Osteoblast (primary cell): Measurements from ENCODE around the gene PSMD6. TPM values are rescaled to one million over a fixed set of nuclear protein-coding genes. Genes with fewer than 3 reads are reported as not detected.
A peak's percentile ranks its signal among the peaks of the same experiment; 100 is the strongest.

Source experiments
- DNase-seq: peaks from one replicate; pipeline ENCODE4 v3.0.0; 2011; ENCODE audit warnings: low spot score, mixed read lengths; ENCODE audit not compliant: insufficient read length; ENCODE audit errors: missing footprints
- H2AFZ ChIP-seq: 2 replicates; pipeline ENCODE4 v1.6.0; 2011; ENCODE audit warnings: mild to moderate bottlenecking, low read length
- H3K27ac ChIP-seq: 2 replicates; pipeline ENCODE4 v1.5.1; 2011; ENCODE audit warnings: mild to moderate bottlenecking, low read depth, low read length, moderate library complexity
- H3K27me3 ChIP-seq: 2 replicates; pipeline ENCODE4 v1.6.0; 2012; ENCODE audit warnings: mild to moderate bottlenecking, control low read depth, inconsistent platforms, low read length, moderate library complexity; ENCODE audit not compliant: insufficient read depth
- H3K36me3 ChIP-seq: 2 replicates; pipeline ENCODE4 v1.5.1; 2011; ENCODE audit warnings: mild to moderate bottlenecking, low read length, control low read depth, moderate library complexity; ENCODE audit not compliant: insufficient read depth
- H3K4me1 ChIP-seq: 2 replicates; pipeline ENCODE4 v1.5.1; 2011; ENCODE audit warnings: mild to moderate bottlenecking, low read length, control low read depth, moderate library complexity; ENCODE audit not compliant: insufficient read depth
- H3K4me2 ChIP-seq: 2 replicates; pipeline ENCODE4 v1.6.0; 2011; ENCODE audit warnings: mild to moderate bottlenecking, low read length; ENCODE audit not compliant: insufficient read depth
- H3K4me3 ChIP-seq: fragments of 200-600 bp; sonication (generic); 3 replicates; pipeline ENCODE4 v1.5.1; 2012; ENCODE audit warnings: mild to moderate bottlenecking, low read length, inconsistent platforms; ENCODE audit not compliant: insufficient read depth
- H3K79me2 ChIP-seq: 2 replicates; pipeline ENCODE4 v1.6.0; 2012; ENCODE audit warnings: mild to moderate bottlenecking, low read length, control low read depth, inconsistent platforms; ENCODE audit not compliant: insufficient read depth
- H3K9me3 ChIP-seq: 2 replicates; pipeline ENCODE4 v1.5.1; 2011; ENCODE audit warnings: low read depth, low read length, control low read depth
- H4K20me1 ChIP-seq: 2 replicates; pipeline ENCODE4 v1.6.0; 2012; ENCODE audit warnings: mild to moderate bottlenecking, low read length, control low read depth; ENCODE audit not compliant: insufficient read depth
- total RNA-seq: library from RNA; depleted of rRNA; stranded (reverse); fragments of >200 nt; gene quantifications from 2 replicates; pipeline ENCODE4 v1.2.3, GENCODE V29; 2012
- TF ChIP-seq, protein P1 (sequence below): IDR thresholded peaks from 2 replicates; pipeline ENCODE4 v1.5.1; 2011; ENCODE audit warnings: mild to moderate bottlenecking, low read depth, low read length, moderate library complexity; ENCODE audit errors: extremely low read depth

The PSMD6 gene
- total RNA-seq, 1 donor = 76.7 TPM

DNA sequence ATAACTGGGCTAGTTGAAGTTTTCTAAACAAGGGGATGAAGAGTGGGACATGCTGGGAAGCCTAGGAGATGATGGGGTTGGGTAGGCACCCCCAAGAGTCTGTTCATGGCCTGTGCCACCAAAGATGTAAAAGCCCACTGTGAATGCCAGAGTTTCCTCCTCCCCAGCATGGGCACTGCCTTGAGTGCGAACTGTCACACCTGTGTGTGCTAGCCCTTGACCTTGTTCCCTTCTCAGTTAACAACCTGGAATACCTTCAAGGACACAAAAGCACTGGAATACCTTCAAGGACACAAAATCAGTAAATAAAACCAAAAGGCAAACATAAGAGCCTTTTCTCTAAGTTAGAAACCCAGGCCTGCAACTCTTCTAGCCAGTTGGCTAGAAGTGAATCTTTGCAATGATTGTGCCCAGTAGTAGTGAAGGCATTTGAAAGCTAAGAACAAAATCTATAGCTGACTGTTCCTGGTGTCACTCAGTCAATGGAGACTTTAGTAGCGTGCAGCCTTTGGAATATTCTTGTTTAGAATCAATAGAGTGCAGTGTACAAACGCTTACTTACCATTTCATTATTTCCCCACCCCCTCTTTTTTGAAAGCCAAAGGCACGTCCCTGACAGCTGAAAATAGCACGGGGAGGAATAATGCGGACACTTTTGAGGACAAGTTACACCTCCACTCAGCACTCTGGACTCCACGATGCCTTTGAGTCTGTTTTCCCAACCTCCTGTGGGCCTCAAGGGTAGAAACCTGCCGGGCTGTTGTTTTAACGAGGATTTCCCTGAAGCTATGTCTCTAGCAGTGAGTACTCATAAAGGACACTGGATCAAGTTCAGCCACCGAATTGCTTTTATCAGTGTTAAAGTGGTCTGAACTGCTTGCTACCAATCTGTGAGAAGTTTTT is 24.2 kb downstream of the PSMD6 start:
- TF ChIP-seq, protein P1, sequence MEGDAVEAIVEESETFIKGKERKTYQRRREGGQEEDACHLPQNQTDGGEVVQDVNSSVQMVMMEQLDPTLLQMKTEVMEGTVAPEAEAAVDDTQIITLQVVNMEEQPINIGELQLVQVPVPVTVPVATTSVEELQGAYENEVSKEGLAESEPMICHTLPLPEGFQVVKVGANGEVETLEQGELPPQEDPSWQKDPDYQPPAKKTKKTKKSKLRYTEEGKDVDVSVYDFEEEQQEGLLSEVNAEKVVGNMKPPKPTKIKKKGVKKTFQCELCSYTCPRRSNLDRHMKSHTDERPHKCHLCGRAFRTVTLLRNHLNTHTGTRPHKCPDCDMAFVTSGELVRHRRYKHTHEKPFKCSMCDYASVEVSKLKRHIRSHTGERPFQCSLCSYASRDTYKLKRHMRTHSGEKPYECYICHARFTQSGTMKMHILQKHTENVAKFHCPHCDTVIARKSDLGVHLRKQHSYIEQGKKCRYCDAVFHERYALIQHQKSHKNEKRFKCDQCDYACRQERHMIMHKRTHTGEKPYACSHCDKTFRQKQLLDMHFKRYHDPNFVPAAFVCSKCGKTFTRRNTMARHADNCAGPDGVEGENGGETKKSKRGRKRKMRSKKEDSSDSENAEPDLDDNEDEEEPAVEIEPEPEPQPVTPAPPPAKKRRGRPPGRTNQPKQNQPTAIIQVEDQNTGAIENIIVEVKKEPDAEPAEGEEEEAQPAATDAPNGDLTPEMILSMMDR = no peak

DNA sequence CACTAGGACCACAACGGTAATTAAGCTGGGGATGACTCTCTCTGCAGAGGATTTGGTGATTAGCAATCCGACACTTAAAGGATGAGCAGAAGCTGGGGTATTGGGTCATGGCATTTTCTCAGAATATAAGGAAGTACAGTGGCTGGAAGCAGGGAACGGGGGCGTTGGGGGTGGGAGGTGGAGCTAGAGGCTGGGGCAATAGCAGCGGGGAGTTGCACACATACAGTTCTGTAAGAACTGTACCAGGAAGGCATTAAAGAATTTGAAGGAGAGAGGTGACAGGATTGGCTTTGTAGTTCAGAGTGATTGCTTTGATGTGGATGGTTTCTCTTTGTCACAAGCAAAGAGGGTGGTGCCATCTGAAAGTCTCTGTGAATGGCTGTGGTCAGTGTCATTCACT is 28.2 kb downstream of the PSMD6 start:
- Histone ChIP-seq H4K20me1 (peaks cover 2% of the 10 kb centered on the region), H3K36me3 (peaks cover 85% of the 10 kb centered on the region), H3K4me3 (no peak overlapping the region), H3K27ac (no peak overlapping the region), H3K9me3 (no peaks in the 10 kb centered on the region), H2AFZ (no peak overlapping the region), H3K79me2 (peaks cover 4% of the 10 kb centered on the region), H3K27me3 (no peaks in the 10 kb centered on the region), H3K4me2 (no peak overlapping the region), H3K4me1 (no peaks in the 10 kb centered on the region)
- DNase-seq = no peak
- TF ChIP-seq, protein P1 = no peak

More for the DNA sequence above, 24.2 kb downstream of the PSMD6 start:
- H3K4me3 ChIP-seq = no peak overlapping the region
- H3K4me1 ChIP-seq = no peaks in the 10 kb centered on the region
- H2AFZ ChIP-seq = no peak overlapping the region
- H3K79me2 ChIP-seq = peaks cover 6% of the 10 kb centered on the region
- no peak for DNase-seq
- no peaks in the 10 kb centered on the region for H3K9me3 ChIP-seq
- H4K20me1 ChIP-seq = no peaks in the 10 kb centered on the region
- H3K27me3 ChIP-seq = no peaks in the 10 kb centered on the region
- H3K27ac ChIP-seq = no peak overlapping the region
- peaks cover 70% of the 10 kb centered on the region for H3K36me3 ChIP-seq
- H3K4me2 ChIP-seq = no peak overlapping the region

DNA sequence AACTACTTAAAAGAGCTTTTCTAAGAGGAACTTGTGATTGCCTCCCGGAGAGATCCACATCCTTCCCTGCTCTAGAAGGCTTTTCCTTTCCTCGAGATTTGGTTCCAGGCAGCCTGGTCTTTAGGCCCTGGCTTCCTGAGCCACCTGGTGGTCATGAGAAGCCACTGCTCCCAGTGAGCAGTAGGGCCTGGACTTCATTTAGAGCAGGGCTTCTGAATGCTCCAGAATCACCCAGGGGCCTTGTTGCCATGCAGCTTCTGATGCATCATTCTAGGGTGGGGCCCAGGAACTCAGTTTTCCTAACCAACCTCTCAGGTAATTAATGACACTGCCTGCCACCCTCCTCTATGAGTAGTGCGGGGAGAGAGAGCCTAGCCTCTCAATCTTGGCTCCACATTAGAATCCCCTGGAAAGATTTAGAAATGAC is 29.6 kb downstream of the PSMD6 start:
- TF ChIP-seq, protein P1 = peak; percentile 99
- H4K20me1 ChIP-seq = peaks cover 2% of the 10 kb centered on the region
- H3K79me2 ChIP-seq = peaks cover 2% of the 10 kb centered on the region
- H3K4me3 ChIP-seq = no peak overlapping the region
- H3K9me3 ChIP-seq = no peaks in the 10 kb centered on the region
- no peaks in the 10 kb centered on the region for H3K27me3 ChIP-seq
- H2AFZ ChIP-seq = no peak overlapping the region
- H3K4me2 ChIP-seq = no peak overlapping the region
- H3K27ac ChIP-seq = no peak overlapping the region
- DNase-seq = peak; percentile 91
- no peaks in the 10 kb centered on the region for H3K4me1 ChIP-seq
- peaks cover 84% of the 10 kb centered on the region for H3K36me3 ChIP-seq

DNA sequence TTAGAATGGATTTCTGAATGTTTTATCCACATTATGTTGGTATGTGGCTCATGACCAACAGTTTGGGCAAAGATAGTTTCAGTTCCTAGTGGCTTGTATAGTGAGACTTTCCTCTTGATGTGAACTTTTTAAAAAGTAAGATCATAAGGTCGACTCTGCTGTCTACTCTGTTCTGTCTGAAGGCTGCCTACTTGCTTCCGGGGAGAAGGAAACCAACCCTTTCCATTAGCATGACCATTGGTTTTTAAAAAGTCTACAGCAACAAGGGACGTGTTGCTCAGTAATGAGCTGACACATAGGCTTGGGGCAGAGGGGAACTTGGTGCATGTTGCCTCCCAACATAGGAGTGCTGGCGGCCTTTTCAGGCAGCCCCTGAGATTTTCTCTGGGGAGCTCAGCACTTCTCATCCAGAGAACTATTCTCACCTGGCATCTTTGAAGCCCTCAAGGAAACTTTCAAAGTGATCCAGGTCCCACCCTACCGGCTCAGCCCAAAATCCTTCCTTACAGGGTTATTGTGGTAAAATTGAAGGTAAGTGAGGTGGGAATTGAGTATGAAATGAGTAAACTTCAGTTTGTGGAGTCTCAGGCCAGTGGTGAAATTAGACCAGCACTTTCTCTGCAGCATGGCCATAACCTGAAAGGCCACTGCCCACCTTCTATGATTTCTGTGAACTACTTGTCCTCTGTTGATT is 30.6 kb downstream of the PSMD6 start:
- Histone ChIP-seq H3K4me1 (no peaks in the 10 kb centered on the region), H2AFZ (no peak overlapping the region), H3K4me3 (no peak overlapping the region), H3K27me3 (no peaks in the 10 kb centered on the region), H3K79me2 (no peaks in the 10 kb centered on the region), H3K36me3 (peaks cover 89% of the 10 kb centered on the region), H3K4me2 (no peak overlapping the region), H3K27ac (no peak overlapping the region), H3K9me3 (no peaks in the 10 kb centered on the region), H4K20me1 (peaks cover 2% of the 10 kb centered on the region)
- TF ChIP-seq, protein P1 = no peak
- DNase-seq = no peak
